PC-9 (cell line): ENCODE data around the gene ANGEL2.

Source experiments
- CTCF ChIP-seq: fragments of 200-600 bp; sonication (generic); conservative IDR thresholded peaks from 2 replicates; pipeline ENCODE4 v1.6.1; 2017; ENCODE audit warnings: mixed run types, antibody characterized with exemption, mild to moderate bottlenecking, moderate library complexity
- EZH2 ChIP-seq: fragments of 200-600 bp; sonication (generic); IDR thresholded peaks from 2 replicates; pipeline ENCODE4 v1.8.0; 2017; ENCODE audit warnings: antibody characterized with exemption, low read depth

DNA sequence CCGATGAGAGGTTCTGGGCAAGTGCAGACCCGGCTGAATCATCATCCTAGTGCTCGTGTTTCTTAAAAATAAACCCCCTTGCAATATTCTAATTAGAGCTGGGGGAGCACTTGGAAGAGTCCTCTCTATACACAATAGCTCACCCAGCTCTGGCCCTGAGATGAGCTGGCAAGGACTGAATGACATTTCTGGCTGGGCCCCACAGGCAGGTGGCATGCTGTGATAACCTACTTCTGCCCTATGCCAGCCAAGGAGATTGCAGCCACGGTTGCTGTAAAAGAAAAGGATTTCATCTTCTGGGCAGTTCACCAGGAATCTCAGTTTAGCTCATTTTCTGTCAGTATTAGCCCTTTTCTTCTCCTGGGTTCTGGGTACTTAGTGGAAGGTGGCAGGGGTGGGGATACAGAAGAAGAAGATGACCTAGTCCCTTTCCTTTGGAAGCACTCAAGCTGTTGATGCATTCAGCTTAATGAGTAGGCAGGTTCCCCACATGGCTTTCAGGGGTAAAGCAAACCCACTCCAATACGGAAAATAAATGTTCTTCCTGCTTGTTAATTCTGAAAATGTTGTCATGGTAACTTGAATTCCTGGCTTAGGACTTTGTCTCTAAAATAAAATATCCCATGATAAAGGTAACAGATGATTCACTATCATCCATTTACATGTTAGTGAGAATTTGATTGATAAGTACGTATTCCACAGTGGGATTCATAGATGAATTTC, 33.1 kb downstream of the ANGEL2 start:
- TF ChIP-seq CTCF (no peak), EZH2 (no peak)
